OCI-M1 (cell line): ENCODE results near the gene DSG4.

Source experiments
- DNase-seq: peaks from one replicate; lab custom pipeline; 2025; lab: John Stamatoyannopoulos, UW

The DSG4 gene

GRCh38 chr18:31450409-31450808 lies 73.8 kb downstream of the DSG4 start:
- no peak for DNase-seq

GRCh38 chr18:31451625-31452024 lies 75.0 kb downstream of the DSG4 start:
- no peak for DNase-seq

DNA sequence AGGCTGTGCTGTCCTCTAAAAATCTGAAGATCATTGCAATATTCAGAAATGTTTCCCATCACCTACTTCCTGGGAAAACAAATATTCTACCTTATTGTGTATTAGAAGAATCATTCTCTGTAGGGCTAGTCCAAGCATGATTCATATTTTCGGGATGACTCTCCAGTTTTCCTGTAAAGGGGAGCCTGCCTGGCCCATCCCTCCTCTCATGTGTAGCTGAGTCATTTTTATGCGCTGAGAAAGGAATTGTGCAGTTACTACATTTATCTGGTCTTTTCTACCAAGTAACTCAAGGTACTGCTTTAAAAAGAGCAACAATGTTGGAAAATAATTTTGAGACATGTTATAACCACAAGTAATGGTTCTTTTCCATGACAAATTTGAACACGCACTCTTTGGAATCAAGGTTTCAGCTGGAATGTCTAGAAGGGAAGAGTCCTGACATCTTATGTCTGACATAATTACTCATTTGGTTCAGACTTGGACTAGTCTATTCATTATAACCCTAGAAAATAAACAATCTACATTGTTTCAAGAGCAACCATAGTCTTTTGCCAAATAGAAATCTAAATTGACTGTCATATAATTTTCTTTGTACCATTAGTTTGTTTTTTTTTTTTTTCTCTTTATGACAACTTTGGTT lies 77.6 kb downstream of the DSG4 start:
- DNase-seq: no peak
